NCI-H526 treated with DMSO at 0.1 percent for 48 hours (cell line): ENCODE data around the gene CRACDL.

ENCODE experiments used
- DNase-seq: peaks from one replicate; lab custom pipeline; 2025; lab: John Stamatoyannopoulos, UW

Gene CRACDL

DNA sequence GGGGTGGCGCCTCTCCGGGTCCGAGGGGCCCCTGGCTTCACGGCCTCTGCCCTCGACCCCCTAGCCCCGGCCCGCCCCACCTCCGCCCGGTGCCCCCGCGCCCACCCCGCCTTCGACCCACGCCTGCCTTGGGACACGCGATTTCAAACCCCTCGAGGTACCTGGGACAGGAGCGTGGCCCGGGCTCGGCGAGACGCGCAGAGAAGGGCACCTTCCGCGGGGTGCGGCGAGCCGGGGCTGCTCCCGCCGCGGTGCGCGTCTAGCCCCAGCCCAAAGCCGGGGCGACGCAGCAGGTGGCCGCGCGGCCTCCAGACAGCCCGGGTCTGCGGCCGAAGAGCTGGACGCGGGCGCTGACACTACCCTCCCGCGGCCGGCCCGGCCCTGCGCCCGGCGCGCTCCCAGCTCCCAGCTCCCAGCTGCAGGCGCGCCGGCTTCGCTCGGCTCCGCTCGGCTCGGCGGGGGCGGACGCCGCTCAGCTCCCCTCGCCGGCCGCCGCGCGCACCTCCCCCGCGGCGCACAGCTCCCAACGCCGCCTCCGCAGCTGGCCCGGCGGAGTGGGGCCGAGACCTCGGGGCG lies at the start of gene CRACDL:
CRACDL (minus strand) TSS at position 449 of the 576 bp plus-strand sequence. CDS start 89,425 bp downstream, outside the sequence.
- DNase-seq: no peak

DNA sequence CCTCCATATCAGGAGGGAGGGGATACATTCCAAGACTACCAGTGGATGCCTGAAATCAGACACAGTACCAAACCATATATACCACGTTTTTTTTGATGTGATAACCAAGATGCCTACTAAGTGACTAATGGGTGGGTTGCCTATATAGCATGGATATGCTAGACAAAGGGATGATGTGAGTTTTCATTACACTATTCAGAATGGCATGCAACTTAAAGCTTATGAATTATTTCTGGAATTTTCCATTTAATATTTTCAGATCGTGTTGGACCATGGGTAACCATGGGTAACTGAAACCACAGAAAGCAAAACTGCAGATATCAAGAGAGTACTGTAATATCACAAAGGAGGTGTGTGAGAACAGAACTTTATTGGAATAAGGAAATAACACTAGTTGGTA lies 39.6 kb upstream of the CRACDL start:
- no peak for DNase-seq

GRCh38 chr2:98972582-98973167 lies 36.6 kb upstream of the CRACDL start:
- DNase-seq: no peak

DNA sequence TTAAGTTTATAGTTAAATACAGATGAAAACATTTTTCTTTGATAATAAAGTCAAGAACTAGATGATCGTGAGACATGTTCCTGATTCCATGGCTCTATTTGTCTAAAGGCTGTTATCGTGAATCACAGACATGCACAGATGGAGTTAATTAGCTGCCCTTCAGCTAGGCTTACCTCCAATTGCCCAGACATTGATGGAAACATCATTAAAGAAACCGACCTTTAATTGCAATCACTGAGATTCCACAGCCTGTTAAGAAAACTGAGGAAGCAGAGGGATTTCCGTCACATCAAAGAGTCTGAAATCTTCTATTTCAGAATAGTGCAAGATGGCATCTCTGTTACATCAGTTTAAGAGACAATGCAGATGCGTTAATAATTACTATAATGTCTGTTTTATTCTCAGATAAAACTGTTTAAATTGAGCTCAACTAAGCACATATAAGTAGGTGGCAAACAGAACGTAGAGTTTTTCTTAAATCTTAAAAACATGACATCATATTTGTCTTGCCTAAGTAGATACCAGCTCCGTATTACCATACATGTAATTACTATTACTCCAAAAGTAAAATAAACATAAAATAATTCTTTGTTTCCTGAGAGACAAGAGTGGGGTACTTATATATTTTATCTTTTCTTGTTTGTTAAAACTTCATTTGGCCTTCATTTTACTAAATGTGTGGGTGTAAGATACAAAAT lies 23.9 kb upstream of the CRACDL start:
- DNase-seq: no peak

- DNase-seq: no peak
Observed at GRCh38 chr2:98952966-98953365, 16.9 kb upstream of the CRACDL start.

GRCh38 chr2:98948956-98949739 lies 13.1 kb upstream of the CRACDL start:
- DNase-seq: no peak

DNA sequence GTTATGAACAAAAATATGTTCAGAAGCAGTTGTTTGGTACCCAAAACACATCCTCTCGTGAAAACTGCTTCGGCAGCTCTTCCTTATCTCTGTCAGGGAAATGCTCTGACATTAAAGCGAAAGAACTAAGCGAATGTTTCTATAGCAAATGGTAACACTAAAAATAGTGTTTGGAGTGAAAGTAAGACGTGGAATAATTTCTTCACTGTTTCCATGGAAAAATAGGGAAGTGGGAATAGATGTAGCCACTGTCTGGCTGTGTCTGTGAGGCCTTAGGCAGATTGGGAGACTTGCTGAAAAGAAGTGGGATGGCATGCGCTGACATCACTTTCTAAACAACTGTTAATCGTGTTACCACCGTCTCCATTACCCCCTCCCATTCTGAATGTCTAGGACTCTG lies 11.5 kb upstream of the CRACDL start:
- no peak for DNase-seq

- DNase-seq: no peak
Observed at GRCh38 chr2:98946855-98947254, 10.8 kb upstream of the CRACDL start.

- no peak for DNase-seq
Observed at GRCh38 chr2:98944775-98945174, 8.8 kb upstream of the CRACDL start.

DNA sequence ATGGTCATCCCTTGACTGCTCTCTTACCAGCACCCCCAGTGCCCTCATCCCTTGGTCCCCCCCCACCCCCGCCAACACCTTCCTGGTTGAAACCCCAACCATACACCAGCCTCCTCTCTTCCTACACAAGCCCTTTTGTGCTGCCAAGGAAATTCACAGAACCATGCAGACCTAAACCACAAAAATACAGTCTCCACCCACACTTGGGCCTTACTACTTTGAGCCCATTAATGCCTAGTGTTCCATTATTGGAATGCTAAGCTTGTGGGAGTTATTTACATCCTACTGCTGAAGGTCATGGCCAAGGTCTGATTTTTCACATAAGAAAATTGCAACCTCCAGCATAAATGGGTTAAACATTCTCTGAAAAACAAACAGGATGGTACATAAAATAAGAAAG lies 4.1 kb upstream of the CRACDL start:
- no peak for DNase-seq

GRCh38 chr2:98937906-98938305 lies 1.9 kb upstream of the CRACDL start:
- DNase-seq: no peak

- DNase-seq: no peak
Observed at GRCh38 chr2:98936353-98937351, 627 bp upstream of the CRACDL start.

DNA sequence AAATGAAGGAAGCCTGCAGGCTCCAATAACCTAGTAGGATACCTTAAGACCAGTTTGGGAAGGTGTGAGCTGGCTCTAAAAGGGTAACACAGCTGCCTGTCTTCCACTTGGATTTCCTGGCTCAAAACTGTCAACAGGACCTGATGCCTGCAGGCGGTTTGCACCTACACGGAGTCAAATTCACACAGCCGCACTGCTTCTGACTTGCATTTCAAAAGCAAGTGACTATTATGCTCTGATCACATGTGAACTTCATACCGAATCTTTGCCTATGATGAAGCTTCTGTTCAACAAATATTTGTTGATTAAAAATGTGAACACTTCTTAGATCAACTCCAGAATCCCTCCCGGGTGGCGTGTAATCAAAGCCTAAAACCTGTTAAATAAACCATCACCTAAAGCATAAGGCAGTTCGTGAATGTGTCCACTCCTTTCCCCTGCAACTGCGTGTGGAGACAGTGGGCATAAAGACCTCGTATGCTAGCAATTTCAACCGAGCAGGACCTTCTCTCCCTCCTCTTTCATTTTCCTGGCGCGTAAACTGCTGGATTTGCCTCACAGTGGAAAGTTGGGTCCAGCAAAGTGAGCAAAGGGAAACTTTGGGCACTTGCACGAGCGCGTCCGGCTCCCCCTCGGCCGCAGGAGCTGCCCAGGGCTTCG lies 784 bp downstream of the CRACDL start:
- no peak for DNase-seq

GRCh38 chr2:98932778-98933343 lies 3.2 kb downstream of the CRACDL start:
- no peak for DNase-seq

DNA sequence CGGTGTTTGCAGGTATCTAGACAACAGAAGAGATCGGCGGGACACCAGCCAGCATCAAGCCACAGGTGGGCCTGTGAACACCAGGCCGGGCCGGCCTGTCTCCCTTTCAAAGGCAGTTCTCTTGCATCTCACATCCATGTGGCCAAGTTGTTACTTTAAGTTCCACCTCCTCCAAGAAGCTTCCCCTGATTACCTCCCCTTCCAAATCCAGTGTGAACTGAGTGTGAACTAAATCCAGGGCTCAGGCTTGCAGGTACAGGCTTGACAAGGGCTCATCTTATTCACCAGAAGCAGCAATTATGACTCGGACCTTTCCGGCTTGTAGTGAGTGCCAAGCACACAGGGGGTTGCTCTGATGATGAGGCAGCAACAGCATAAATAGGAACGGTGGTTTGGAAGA lies 3.9 kb downstream of the CRACDL start:
- no peak for DNase-seq

DNA sequence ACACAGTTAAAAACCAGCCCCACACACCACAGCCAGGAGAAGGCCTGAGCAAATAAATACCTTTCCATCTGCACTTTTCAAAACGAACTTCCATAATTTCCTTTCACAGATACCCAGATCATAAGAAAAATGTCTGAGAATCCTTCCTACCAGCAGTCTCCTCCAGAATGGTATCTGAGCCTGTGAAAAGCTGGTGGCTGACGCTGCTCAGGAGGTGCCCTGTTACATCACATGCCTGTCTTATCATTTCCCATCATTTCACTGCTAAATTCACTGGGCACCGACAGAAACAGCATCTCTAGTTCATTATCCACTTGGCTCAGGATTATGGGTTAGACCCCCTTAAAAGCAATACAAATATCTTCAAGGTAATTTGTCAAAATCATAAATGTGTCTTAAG lies 4.4 kb downstream of the CRACDL start:
- DNase-seq: no peak

DNA sequence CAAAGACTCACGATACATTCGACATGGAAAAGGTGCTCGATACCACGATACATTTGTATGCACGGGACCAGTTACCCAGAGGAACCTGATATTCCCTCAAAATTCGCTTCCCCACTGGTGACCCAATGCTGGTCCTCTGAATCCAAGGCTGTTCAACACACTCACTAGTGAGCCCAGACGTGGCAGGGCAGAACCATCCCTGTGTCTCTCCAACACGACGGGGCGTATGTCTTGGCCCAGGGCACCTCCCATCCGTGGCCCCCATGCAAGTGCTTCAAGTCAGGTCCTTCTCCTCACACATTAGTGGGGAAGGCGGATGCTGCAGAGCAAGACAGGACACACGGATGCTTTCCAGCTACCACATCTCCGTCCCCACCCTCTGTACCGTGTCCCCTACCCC lies 6.1 kb downstream of the CRACDL start:
- no peak for DNase-seq

- DNase-seq: no peak
Observed at GRCh38 chr2:98928242-98928641, 7.8 kb downstream of the CRACDL start.

GRCh38 chr2:98927027-98927426 lies 9.0 kb downstream of the CRACDL start:
- no peak for DNase-seq

DNA sequence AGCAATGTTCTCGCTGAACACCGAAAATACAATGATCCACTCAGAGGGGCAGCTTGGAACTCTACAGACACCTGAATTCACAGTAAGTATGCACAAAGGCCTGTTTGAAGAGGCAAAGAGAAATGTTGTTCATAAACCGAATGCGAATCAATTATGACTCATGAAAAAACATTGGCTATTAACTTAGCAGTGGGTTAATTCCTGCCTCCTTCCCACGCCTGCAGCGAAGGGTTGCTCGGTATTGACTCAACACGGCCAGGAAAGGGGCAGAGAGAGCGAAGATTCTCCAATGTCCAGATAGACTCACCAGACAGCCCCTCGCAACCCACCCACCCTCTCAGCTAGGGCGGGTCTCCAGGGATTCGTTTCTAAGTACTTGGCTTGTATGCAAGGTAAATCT lies 9.4 kb downstream of the CRACDL start:
- no peak for DNase-seq

- no peak for DNase-seq
Observed at GRCh38 chr2:98924910-98925309, 11.1 kb downstream of the CRACDL start.
